GM12878 (cell line): ENCODE data around the gene SNN. TPM values are rescaled to one million over a fixed set of nuclear protein-coding genes. Genes with fewer than 3 reads are reported as not detected.
A peak's percentile ranks its signal among the peaks of the same experiment; 100 is the strongest.

Experiments
- ATAC-seq: fragments of 200-7000 bp; cut with Tn5 transposase; 3 replicates; pipeline ENCODE4 v1.9.1; 2020; ENCODE audit warnings: mild to moderate bottlenecking, moderate library complexity
- BruUV-seq: library from RNA; stranded (reverse); fragments of 400-500 nt; replicated peaks from 2 replicates; lab custom pipeline; 2021; lab: Mats Ljungman, UMichigan
- CTCF ChIA-PET: fragments of 300-600 bp; sonication (Branson Sonifier 250); formaldehyde crosslinking; extraction: SDS; loops from one replicate; lab custom pipeline; 2021; ENCODE audit warnings: inconsistent platforms; lab: Yijun Ruan, JAX
- POLR2A ChIA-PET: fragments of 350-600 bp; formaldehyde crosslinking; extraction: SDS; loops from one replicate; lab custom pipeline; 2021; ENCODE audit warnings: inconsistent platforms; lab: Charles Lee
- RAD21 ChIA-PET: fragments of 300-600 bp; sonication (Branson Sonifier 250); formaldehyde crosslinking; loops from one replicate; lab custom pipeline; 2023; ENCODE audit warnings: antibody characterized with exemption; ENCODE audit not compliant: unreplicated experiment; lab: Charles Lee
- SMC1A ChIA-PET: fragments of 300-600 bp; sonication (Branson Sonifier 250); formaldehyde crosslinking; loops from one replicate; lab custom pipeline; 2023; ENCODE audit not compliant: unreplicated experiment, uncharacterized antibody; lab: Charles Lee
- DNase-seq: peaks from one replicate; pipeline ENCODE4 v3.0.0-alpha.2; 2011; ENCODE audit warnings: low read depth, low spot score
- FAIRE-seq: peaks from 3 replicates; lab custom pipeline; 2011; peaks lifted over from hg19 to GRCh38; lab: Jason Lieb, UNC
- H2AFZ ChIP-seq: 2 replicates; pipeline ENCODE4 v1.6.0; 2011; ENCODE audit warnings: low read depth, low read length, control low read depth; ENCODE audit not compliant: control insufficient read depth
- H3K27ac ChIP-seq: 2 replicates; pipeline ENCODE4 v1.5.1; 2011; ENCODE audit warnings: control low read depth; ENCODE audit not compliant: control insufficient read depth, insufficient read depth
- H3K27me3 ChIP-seq, 2 experiments: replicated peaks in 1 of 2; 2 replicates each; pipeline versions ENCODE4 v1.6.0 to v1.6.1; 2011; ENCODE audit warnings: low read length in 1 of 2; ENCODE audit not compliant: control insufficient read depth in 2 of 2, insufficient read depth in 2 of 2
- H3K36me3 ChIP-seq, 2 experiments: 2 replicates each; pipeline ENCODE4 v1.5.1; 2011; ENCODE audit warnings: low read length in 1 of 2; ENCODE audit not compliant: control insufficient read depth in 2 of 2, insufficient read depth in 2 of 2
- H3K4me1 ChIP-seq: 2 replicates; pipeline ENCODE4 v1.6.1; 2011; ENCODE audit warnings: mild to moderate bottlenecking, low read length, moderate library complexity, mixed read lengths; ENCODE audit not compliant: control insufficient read depth, insufficient read depth
- H3K4me2 ChIP-seq: 2 replicates; pipeline ENCODE4 v1.6.0; 2011; ENCODE audit warnings: control low read depth; ENCODE audit not compliant: control insufficient read depth, insufficient read depth
- H3K4me3 ChIP-seq: fragments of 200-600 bp; sonication (generic); 2 replicates; pipeline ENCODE4 v1.5.1; 2016
- H3K79me2 ChIP-seq: 2 replicates; pipeline ENCODE4 v1.6.0; 2011; ENCODE audit warnings: low read length; ENCODE audit not compliant: control insufficient read depth, insufficient read depth
- H3K9ac ChIP-seq: 2 replicates; pipeline ENCODE4 v1.8.0; 2011; ENCODE audit warnings: low read length, control low read depth, mixed read lengths; ENCODE audit not compliant: control insufficient read depth, insufficient read depth
- H3K9me3 ChIP-seq: replicated peaks from 3 replicates; pipeline ENCODE4 v1.5.1; 2011; ENCODE audit warnings: mild to moderate bottlenecking, low read length; ENCODE audit not compliant: control insufficient read depth, insufficient read depth
- H4K20me1 ChIP-seq: 2 replicates; pipeline ENCODE4 v1.6.0; 2011; ENCODE audit not compliant: control insufficient read depth, insufficient read depth
- ATF3 ChIP-seq: IDR thresholded peaks from 2 replicates; pipeline ENCODE4 v1.6.1; 2011; ENCODE audit warnings: low read depth, mild to moderate bottlenecking, low read length, moderate library complexity, borderline replicate concordance; ENCODE audit errors: extremely low read depth
- ATF7 ChIP-seq: fragments of 450-650 bp; IDR thresholded peaks from 2 replicates; pipeline ENCODE4 v1.6.1; 2016; ENCODE audit warnings: low read depth, mild to moderate bottlenecking
- CBX3 ChIP-seq: fragments of 200-600 bp; sonication (generic); IDR thresholded peaks from 2 replicates; pipeline ENCODE4 v1.6.1; 2016; ENCODE audit warnings: low read depth, borderline replicate concordance
- E2F4 ChIP-seq: IDR thresholded peaks from 2 replicates; pipeline ENCODE4 v1.6.1; 2012; ENCODE audit warnings: low read depth, low read length, improper control_type of control experiment
- IKZF2 ChIP-seq, 2 experiments: fragments of 450-650 bp; IDR thresholded peaks; 2 replicates each; pipeline ENCODE4 v1.6.1; 2017; ENCODE audit warnings: mild to moderate bottlenecking in 2 of 2, moderate library complexity in 2 of 2
- KLF5 ChIP-seq: fragments of 450-650 bp; IDR thresholded peaks from 2 replicates; pipeline ENCODE4 v1.6.1; 2014; ENCODE audit warnings: mild to moderate bottlenecking; ENCODE audit not compliant: partially characterized antibody
- MEF2B ChIP-seq: fragments of 450-650 bp; IDR thresholded peaks from 2 replicates; pipeline ENCODE4 v1.6.1; 2018; ENCODE audit warnings: mild to moderate bottlenecking, moderate library complexity; ENCODE audit not compliant: partially characterized antibody, poor library complexity, severe bottlenecking
- NBN ChIP-seq: fragments of 450-650 bp; IDR thresholded peaks from 2 replicates; pipeline ENCODE4 v1.6.1; 2016
- NFIC ChIP-seq: IDR thresholded peaks from 2 replicates; pipeline ENCODE4 v1.6.1; 2012; ENCODE audit warnings: low read depth, mild to moderate bottlenecking, inconsistent platforms, low read length, moderate library complexity
- NR2C2 ChIP-seq: IDR thresholded peaks from 2 replicates; pipeline ENCODE4 v1.6.1; 2011; ENCODE audit warnings: borderline replicate concordance, low read depth; ENCODE audit not compliant: control insufficient read depth, insufficient read length
- POLR2AphosphoS2 ChIP-seq: IDR thresholded peaks from 2 replicates; pipeline ENCODE4 v1.6.1; 2011; ENCODE audit warnings: low read depth, mild to moderate bottlenecking, low read length, improper control_type of control experiment, moderate library complexity
- POU2F2 ChIP-seq: IDR thresholded peaks from 3 replicates; pipeline ENCODE4 v1.6.1; 2011; ENCODE audit warnings: low read depth, mild to moderate bottlenecking, low read length, borderline replicate concordance
- ZBED1 ChIP-seq: IDR thresholded peaks from 2 replicates; pipeline ENCODE4 v1.6.1; 2016; ENCODE audit warnings: borderline replicate concordance
- ZBTB11 ChIP-seq: fragments of 450-650 bp; formaldehyde crosslinking; IDR thresholded peaks from 2 replicates; pipeline ENCODE4 v1.5.0; 2022; ENCODE audit warnings: mild to moderate bottlenecking, missing genetic modification characterization
- WGBS: methylation state at CpG from one replicate; pipeline ENCODE4 v1.1.6; 2016; ENCODE audit warnings: low lambda C conversion rate; ENCODE audit not compliant: insufficient replicate concordance, insufficient coverage; ENCODE audit errors: missing lambda C conversion rate; 5-methylcytosine and 5-hydroxymethylcytosine counted together
- in situ Hi-C: fragments of 300-500 bp; cut with MboI; formaldehyde crosslinking; loops from 9 replicates; pipeline ENCODE4 v1.14.3; 2018; ENCODE audit warnings: mixed read lengths
- intact Hi-C: fragments of 100-400 bp; cut with micrococcal nuclease; formaldehyde crosslinking; loops from one replicate; pipeline ENCODE4 v1.14.2; 2022; ENCODE audit not compliant: unreplicated experiment
- polyA plus RNA-seq, 11 experiments: library from polyadenylated mRNA; depleted of rRNA in 4 of 11; unstranded in 6 of 11; stranded (reverse) in 5 of 11; fragments of >200 nt; fragmentation: Nextera tagmentation in 4 of 11; fragmentation: Illumina TruSeq in 1 of 11; extraction: Ambion mirVana in 4 of 11; extraction: Trizol in 1 of 11; gene quantifications; 1 replicate in 1 of 11; 2 replicates in 10 of 11; pipeline versions ENCODE4 v1.2.1 to v1.2.3, GENCODE V29; 2011 to 2016; ENCODE audit warnings: inconsistent platforms in 2 of 11, missing spikeins in 2 of 11, low read depth in 1 of 11
- total RNA-seq, 4 experiments: library from RNA; depleted of rRNA in 3 of 4; stranded (reverse); fragments of >200 nt in 3 of 4; fragmentation: Illumina TruSeq in 1 of 4; extraction: Trizol in 1 of 4; gene quantifications; 2 replicates each; pipeline versions ENCODE4 v1.2.1 to v1.2.3, GENCODE V29; 2013 to 2021

SNN gene
- total and polyA plus RNA-seq, 10 of the 15 experiments (the other 5 are each of a cell fraction or from before 2014, with no cell fraction given), result 2.2 to 43.4 (median 27.8) TPM

- 67% methylated on average over 3 of the region's 3 CpGs for WGBS
Observed at GRCh38 chr16:11722468-11722808, 54.2 kb downstream of the SNN start.

GRCh38 chr16:11725457-11725856 lies 57.2 kb downstream of the SNN start:
- H3K27ac ChIP-seq, result no peak overlapping the region
- FAIRE-seq, result no peak
- H3K79me2 ChIP-seq, result peaks cover 38% of the 10 kb centered on the region
- TSS peak; percentile 22 for BruUV-seq
- H3K4me3 ChIP-seq, result no peak overlapping the region
- ChIA-PET SMC1A (interaction anchor here (1.1 to 1.8 kb wide), 3 partner anchors 9 to 14 kb away, joined by 3 to 4 read pairs (median 4); no protein-coding TSS in a partner anchor), POLR2A (no interaction called here), RAD21 (no interaction called here), CTCF (interaction anchor here (0.9 to 1.4 kb wide), 2 partner anchors 10 to 13 kb away, joined by 4 read pairs; no protein-coding TSS in a partner anchor)
- no peak overlapping the region for H3K9ac ChIP-seq
- no peak for ATAC-seq
- H3K4me1 ChIP-seq, result peaks cover 27% of the 10 kb centered on the region
- H3K36me3 ChIP-seq, result peaks cover 15 to 42% of the 10 kb centered on the region in 2 experiments
- no peaks in the 10 kb centered on the region; the same call in none of the 2 replicates for H4K20me1 ChIP-seq
- H3K9me3 ChIP-seq, result no peaks in the 10 kb centered on the region
- intact Hi-C loops (no loop called here), in situ Hi-C loops (no loop called here)
- no peak overlapping the region for H2AFZ ChIP-seq
- DNase-seq, result no peak
- no peaks in the 10 kb centered on the region for H3K27me3 ChIP-seq
- 93% methylated on average over 1 of the region's 1 CpG for WGBS
- no peak overlapping the region for H3K4me2 ChIP-seq
- TF ChIP-seq ZBED1, result no peak
- TF ChIP-seq POU2F2, result no peak
- no peak for TF ChIP-seq POLR2AphosphoS2
- no peak for TF ChIP-seq NBN
- TF ChIP-seq ATF7, result no peak
- no peak for TF ChIP-seq KLF5
- no peak for TF ChIP-seq ZBTB11 (CRISPR knock-in tag)
- TF ChIP-seq CBX3, result no peak
- TF ChIP-seq ATF3, result no peak
- TF ChIP-seq E2F4, result no peak

More at GRCh38 chr16:11722468-11722808, 54.2 kb downstream of the SNN start:
- ChIA-PET RAD21 (interaction anchor here (1.5 kb wide), 1 partner anchor 191 kb away, joined by 3 read pairs; no protein-coding TSS in a partner anchor), SMC1A (no interaction called here), CTCF (interaction anchor here (0.6 to 1.0 kb wide), 3 partner anchors 9 to 156 kb away, joined by 3 read pairs; partner anchors contain the start of gene ZC3H7A), POLR2A (no interaction called here)
- Histone ChIP-seq H3K27me3 (no peaks in the 10 kb centered on the region), H3K4me1 (peaks cover 3% of the 10 kb centered on the region; the same call in 1 of the 2 replicates), H3K9me3 (no peaks in the 10 kb centered on the region), H3K4me3 (no peak overlapping the region), H4K20me1 (no peaks in the 10 kb centered on the region; the same call in 1 of the 2 replicates), H2AFZ (no peak overlapping the region), H3K9ac (no peak overlapping the region), H3K36me3 (peaks cover 14 to 36% of the 10 kb centered on the region in 2 experiments), H3K79me2 (peaks cover 10% of the 10 kb centered on the region), H3K27ac (no peak overlapping the region), H3K4me2 (no peak overlapping the region)
- DNase-seq (no peak), ATAC-seq (no peak), FAIRE-seq (no peak)
- BruUV-seq, result no TSS peak
- in situ Hi-C loops (no loop called here), intact Hi-C loops (no loop called here)
- no peak for TF ChIP-seq IKZF2 (IDR thresholded peaks at IDR 0.05)
- TF ChIP-seq MEF2B, result no peak
- TF ChIP-seq NFIC, result no peak
- TF ChIP-seq CBX3, result no peak
- TF ChIP-seq NR2C2, result no peak
